Measurements from ENCODE around the gene IRF9.
A peak's percentile ranks its signal among the peaks of the same experiment; 100 is the strongest.

IRF9 gene

DNA sequence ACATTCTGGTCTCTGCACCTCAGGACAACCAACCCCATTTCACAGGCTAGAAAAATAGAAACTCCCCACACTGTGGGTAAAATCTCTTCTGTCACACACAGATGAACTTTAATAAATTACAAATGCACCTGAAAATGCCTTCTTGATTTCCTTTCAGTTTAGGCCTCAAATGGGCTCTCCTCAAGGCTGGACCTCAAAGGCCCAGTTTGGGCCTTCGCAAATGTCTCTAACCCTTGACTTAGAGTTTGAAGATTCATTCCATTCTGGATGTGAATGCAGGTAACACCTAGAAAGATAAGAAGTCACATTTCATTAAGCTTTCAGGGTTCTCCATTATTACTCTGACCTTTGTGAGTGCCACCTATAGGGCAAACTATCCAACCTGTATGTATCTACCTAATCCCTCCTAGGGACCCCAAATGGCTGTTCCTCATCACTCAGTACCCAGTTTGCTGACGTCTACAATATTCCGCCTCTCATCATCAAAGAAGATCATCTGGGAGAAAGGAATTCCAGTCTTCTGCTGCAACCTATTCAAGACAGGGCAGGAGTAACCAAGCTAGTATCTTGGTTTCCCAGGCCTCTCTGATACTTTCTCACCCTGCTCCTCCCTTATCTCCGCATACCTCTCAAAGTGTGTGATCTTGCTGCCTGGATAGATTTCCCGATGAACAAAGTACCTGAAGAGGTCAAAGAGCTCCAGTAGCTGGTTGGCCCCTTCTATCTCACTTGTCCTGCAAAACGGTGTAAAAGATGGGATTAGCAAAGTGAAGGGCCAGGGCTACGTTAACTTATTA, 53.0 kb downstream of the IRF9 start:
- ChIA-PET CTCF (interaction anchor here (0.6 to 1.6 kb wide), 9 partner anchors 9 to 913 kb away, joined by 3 to 4 read pairs (median 3); no protein-coding TSS in a partner anchor), POLR2A (interaction anchor here (0.8 to 4.3 kb wide), 17 partner anchors 9 to 99 kb away, joined by 3 to 43 read pairs (median 5); partner anchors contain the start of genes DCAF11, EMC9, IPO4 and IRF9)
- H3K36me3 ChIP-seq (ENCODE audit: control insufficient read depth in 2 of 2, insufficient read depth in 1 of 2, low read length in 2 of 2) = peaks cover 13 to 50% of the 10 kb centered on the region in 2 experiments

DNA sequence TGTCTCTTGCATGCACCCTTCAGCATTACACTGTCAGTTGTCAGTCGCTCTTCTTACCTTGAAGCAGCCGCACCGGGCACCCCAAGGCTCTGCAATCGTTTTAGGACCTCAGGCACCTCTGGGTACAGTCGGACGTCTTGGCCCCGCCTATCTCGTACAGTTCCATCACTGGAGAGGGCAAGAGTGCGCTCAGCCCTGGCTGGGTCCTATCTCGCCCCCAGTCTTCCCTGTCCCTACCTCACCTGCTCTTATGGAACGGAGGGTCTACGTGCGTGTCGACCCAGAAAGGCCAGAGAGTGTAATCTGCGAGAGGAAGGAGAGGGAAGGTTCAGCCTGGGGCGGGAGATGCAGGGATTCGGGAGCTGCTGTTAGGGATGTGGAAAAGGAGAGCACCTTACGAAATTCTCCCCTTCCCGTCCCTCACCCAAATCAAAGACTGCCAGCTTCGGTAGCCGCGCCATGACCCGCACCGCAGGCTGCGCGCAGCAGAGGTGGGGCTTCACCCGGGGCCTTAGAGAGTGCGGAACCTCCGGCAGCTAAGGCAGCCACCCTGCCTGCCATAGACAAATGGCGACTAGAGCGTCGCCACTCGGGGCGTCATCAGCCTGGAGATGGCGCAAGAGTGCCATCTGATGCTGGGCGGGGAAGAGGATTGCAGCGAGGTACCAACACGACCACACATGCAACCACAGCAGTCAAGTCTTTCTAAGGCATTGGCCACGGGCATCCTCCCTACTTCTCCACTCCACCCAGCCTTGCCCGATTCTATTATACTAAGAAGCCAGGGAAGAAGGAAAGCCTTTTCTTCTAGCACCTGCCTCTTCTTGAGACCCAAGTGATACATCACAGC, 54.7 kb downstream of the IRF9 start, which contains the start of gene MDP1:
Gene MDP1 (minus strand): TSS at position 572 of the 850 bp plus-strand sequence. CDS start 111 bp downstream, at position 461.
- H3K4me1 ChIP-seq (ENCODE audit: control insufficient read depth, insufficient read depth, low read length) = no peaks in the 10 kb centered on the region
- ChIA-PET POLR2A (interaction anchor here (0.6 to 4.3 kb wide), 15 partner anchors 21 to 310 kb away, joined by 3 to 43 read pairs (median 4); partner anchors contain the start of genes DCAF11, DHRS1, EMC9 and IPO4), CTCF (interaction anchor here (0.5 to 1.6 kb wide), 13 partner anchors 10 to 214 kb away, joined by 3 to 7 read pairs (median 4); partner anchors contain the start of genes KHNYN and TSSK4)
- H3K4me3 ChIP-seq (ENCODE audit: low read depth, low read length) = peak within 1 kb of the TSS; percentile 81
- H3K36me3 ChIP-seq (ENCODE audit: control insufficient read depth in 2 of 2, insufficient read depth in 1 of 2, low read length in 2 of 2) = peaks cover 4 to 34% of the 10 kb centered on the region in 2 experiments
- no peaks in the 10 kb centered on the region for H3K9me3 ChIP-seq (ENCODE audit: control insufficient read depth, insufficient read depth, low read depth, low read length)
- peak within 1 kb of the TSS; percentile 76 for H3K27ac ChIP-seq (ENCODE audit: extremely low read depth, low read depth, low read length)
- TF ChIP-seq ZNF555 (tag by site-specific recombination; conservative IDR thresholded peaks at IDR 0.05) (no peak), KLF9 (tag by site-specific recombination; IDR thresholded peaks at IDR 0.05; ENCODE audit: low read depth) (peak; percentile 6; the same call in 1 of the 2 replicates), ZNF37A (tag by site-specific recombination; IDR thresholded peaks at IDR 0.05) (no peak), ZNF23 (tag by site-specific recombination; IDR thresholded peaks at IDR 0.05; ENCODE audit: borderline replicate concordance) (no peak), ZNF701 (tag by site-specific recombination; IDR thresholded peaks at IDR 0.05) (no peak), ZNF596 (tag by site-specific recombination; IDR thresholded peaks at IDR 0.05) (no peak), ZNF157 (tag by site-specific recombination; IDR thresholded peaks at IDR 0.05) (no peak), ZNF837 (tag by site-specific recombination; IDR thresholded peaks at IDR 0.05) (no peak), ZNF473 (tag by site-specific recombination; IDR thresholded peaks at IDR 0.05) (no peak), PRDM1 (tag by site-specific recombination; IDR thresholded peaks at IDR 0.05) (no peak)
- TF ChIP-seq, protein P1, sequence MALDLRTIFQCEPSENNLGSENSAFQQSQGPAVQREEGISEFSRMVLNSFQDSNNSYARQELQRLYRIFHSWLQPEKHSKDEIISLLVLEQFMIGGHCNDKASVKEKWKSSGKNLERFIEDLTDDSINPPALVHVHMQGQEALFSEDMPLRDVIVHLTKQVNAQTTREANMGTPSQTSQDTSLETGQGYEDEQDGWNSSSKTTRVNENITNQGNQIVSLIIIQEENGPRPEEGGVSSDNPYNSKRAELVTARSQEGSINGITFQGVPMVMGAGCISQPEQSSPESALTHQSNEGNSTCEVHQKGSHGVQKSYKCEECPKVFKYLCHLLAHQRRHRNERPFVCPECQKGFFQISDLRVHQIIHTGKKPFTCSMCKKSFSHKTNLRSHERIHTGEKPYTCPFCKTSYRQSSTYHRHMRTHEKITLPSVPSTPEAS (tag by site-specific recombination; IDR thresholded peaks at IDR 0.05) = no peak
- TF ChIP-seq, protein P2, sequence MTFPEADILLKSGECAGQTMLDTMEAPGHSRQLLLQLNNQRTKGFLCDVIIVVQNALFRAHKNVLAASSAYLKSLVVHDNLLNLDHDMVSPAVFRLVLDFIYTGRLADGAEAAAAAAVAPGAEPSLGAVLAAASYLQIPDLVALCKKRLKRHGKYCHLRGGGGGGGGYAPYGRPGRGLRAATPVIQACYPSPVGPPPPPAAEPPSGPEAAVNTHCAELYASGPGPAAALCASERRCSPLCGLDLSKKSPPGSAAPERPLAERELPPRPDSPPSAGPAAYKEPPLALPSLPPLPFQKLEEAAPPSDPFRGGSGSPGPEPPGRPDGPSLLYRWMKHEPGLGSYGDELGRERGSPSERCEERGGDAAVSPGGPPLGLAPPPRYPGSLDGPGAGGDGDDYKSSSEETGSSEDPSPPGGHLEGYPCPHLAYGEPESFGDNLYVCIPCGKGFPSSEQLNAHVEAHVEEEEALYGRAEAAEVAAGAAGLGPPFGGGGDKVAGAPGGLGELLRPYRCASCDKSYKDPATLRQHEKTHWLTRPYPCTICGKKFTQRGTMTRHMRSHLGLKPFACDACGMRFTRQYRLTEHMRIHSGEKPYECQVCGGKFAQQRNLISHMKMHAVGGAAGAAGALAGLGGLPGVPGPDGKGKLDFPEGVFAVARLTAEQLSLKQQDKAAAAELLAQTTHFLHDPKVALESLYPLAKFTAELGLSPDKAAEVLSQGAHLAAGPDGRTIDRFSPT (tag by site-specific recombination; IDR thresholded peaks at IDR 0.05) = no peak; the same call in 1 of the 2 replicates
- TF ChIP-seq, protein P3, sequence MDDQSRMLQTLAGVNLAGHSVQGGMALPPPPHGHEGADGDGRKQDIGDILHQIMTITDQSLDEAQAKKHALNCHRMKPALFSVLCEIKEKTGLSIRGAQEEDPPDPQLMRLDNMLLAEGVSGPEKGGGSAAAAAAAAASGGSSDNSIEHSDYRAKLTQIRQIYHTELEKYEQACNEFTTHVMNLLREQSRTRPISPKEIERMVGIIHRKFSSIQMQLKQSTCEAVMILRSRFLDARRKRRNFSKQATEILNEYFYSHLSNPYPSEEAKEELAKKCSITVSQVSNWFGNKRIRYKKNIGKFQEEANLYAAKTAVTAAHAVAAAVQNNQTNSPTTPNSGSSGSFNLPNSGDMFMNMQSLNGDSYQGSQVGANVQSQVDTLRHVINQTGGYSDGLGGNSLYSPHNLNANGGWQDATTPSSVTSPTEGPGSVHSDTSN (CRISPR knock-in tag; IDR thresholded peaks at IDR 0.05) = peak; percentile 72

More for the DNA sequence above, 53.0 kb downstream of the IRF9 start:
- Histone ChIP-seq H3K9me3 (ENCODE audit: control insufficient read depth, insufficient read depth, low read depth, low read length) (no peaks in the 10 kb centered on the region), H3K4me1 (ENCODE audit: control insufficient read depth, insufficient read depth, low read length) (no peaks in the 10 kb centered on the region), H3K27ac (ENCODE audit: extremely low read depth, low read depth, low read length) (peak overlapping the region; percentile 94), H3K4me3 (ENCODE audit: low read depth, low read length) (peak overlapping the region; percentile 26; the same call in 1 of the 2 replicates)
- TF ChIP-seq ZNF391 (tag by site-specific recombination; IDR thresholded peaks at IDR 0.05; ENCODE audit: borderline replicate concordance, low read depth) (no peak), GLIS2 (tag by site-specific recombination; IDR thresholded peaks at IDR 0.05) (no peak), ZNF157 (tag by site-specific recombination; IDR thresholded peaks at IDR 0.05) (no peak), BCL11B (tag by site-specific recombination; IDR thresholded peaks at IDR 0.05; ENCODE audit: low read depth) (no peak), ZNF2 (tag by site-specific recombination; IDR thresholded peaks at IDR 0.05) (no peak), ZNF830 (tag by site-specific recombination; IDR thresholded peaks at IDR 0.05; ENCODE audit: low read depth) (no peak), SETDB1 (IDR thresholded peaks at IDR 0.05; ENCODE audit: insufficient read length, low read length) (no peak), ZNF501 (tag by site-specific recombination; IDR thresholded peaks at IDR 0.05) (no peak), ZBTB17 (tag by site-specific recombination; IDR thresholded peaks at IDR 0.05) (no peak), PRDM1 (tag by site-specific recombination; IDR thresholded peaks at IDR 0.05) (no peak), ZNF514 (tag by site-specific recombination; IDR thresholded peaks at IDR 0.05) (no peak)
- TF ChIP-seq, protein P4, sequence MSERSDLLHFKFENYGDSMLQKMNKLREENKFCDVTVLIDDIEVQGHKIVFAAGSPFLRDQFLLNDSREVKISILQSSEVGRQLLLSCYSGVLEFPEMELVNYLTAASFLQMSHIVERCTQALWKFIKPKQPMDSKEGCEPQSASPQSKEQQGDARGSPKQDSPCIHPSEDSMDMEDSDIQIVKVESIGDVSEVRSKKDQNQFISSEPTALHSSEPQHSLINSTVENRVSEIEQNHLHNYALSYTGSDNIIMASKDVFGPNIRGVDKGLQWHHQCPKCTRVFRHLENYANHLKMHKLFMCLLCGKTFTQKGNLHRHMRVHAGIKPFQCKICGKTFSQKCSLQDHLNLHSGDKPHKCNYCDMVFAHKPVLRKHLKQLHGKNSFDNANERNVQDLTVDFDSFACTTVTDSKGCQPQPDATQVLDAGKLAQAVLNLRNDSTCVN (tag by site-specific recombination; optimal IDR thresholded peaks at IDR 0.05) = no peak
- TF ChIP-seq, protein P5, sequence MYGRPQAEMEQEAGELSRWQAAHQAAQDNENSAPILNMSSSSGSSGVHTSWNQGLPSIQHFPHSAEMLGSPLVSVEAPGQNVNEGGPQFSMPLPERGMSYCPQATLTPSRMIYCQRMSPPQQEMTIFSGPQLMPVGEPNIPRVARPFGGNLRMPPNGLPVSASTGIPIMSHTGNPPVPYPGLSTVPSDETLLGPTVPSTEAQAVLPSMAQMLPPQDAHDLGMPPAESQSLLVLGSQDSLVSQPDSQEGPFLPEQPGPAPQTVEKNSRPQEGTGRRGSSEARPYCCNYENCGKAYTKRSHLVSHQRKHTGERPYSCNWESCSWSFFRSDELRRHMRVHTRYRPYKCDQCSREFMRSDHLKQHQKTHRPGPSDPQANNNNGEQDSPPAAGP (tag by site-specific recombination; IDR thresholded peaks at IDR 0.05) = no peak
- TF ChIP-seq, protein P3 (CRISPR knock-in tag; IDR thresholded peaks at IDR 0.05) = no peak
- TF ChIP-seq, protein P6, sequence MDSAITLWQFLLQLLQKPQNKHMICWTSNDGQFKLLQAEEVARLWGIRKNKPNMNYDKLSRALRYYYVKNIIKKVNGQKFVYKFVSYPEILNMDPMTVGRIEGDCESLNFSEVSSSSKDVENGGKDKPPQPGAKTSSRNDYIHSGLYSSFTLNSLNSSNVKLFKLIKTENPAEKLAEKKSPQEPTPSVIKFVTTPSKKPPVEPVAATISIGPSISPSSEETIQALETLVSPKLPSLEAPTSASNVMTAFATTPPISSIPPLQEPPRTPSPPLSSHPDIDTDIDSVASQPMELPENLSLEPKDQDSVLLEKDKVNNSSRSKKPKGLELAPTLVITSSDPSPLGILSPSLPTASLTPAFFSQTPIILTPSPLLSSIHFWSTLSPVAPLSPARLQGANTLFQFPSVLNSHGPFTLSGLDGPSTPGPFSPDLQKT (IDR thresholded peaks at IDR 0.05; ENCODE audit: borderline replicate concordance, low read depth, low read length) = no peak
